Activated T-helper 1 cell treated with Interleukin-2 at 50 U/mL for 16 hours (primary cell): Measurements from ENCODE around the gene RPE.

Source experiments
- DNase-seq: peaks from one replicate; pipeline ENCODE4 v3.0.0-alpha.2; 2020; ENCODE audit warnings: low read depth

The RPE gene

DNA sequence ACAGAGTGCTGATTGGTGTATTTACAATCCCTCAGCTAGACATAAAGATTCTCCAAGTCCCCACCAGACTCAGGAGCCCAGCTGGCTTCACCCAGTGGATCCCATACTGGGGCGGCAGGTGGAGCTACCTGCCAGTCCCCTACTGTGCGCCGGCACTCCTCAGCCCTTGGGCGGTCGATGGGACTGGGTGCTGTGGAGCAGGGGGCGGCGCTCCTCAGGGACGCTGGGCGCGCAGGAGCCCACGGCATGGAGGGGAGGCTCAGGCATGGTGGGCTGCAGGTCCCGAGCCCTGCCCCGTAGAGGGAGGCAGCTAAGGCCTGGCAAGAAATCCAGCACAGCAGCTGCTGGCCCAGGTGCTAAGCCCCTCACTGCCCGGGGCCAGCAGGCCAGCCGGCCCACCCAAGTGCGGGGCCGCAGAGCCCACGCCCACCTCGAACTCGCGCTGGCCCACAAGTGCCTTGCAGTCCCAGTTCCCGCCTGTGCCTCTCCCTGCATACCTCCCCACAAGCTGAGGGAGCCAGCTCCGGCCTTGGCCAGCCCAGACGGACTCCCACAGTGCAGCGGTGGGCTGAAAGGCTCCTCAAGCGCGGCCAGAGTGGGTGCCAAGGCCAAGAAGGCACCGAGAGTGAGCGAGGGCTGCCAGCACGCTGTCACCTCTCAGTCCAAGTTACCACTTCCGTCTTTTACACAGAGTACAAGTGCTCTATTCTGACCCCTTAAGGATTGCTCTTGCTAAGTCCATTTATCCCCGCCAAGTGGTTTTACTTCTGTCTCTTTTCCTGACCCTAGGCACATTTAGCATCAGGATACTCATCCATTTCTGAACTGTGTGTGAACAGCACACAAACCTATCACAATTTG is 1.7 kb upstream of the RPE start:
- DNase-seq = no peak

DNA sequence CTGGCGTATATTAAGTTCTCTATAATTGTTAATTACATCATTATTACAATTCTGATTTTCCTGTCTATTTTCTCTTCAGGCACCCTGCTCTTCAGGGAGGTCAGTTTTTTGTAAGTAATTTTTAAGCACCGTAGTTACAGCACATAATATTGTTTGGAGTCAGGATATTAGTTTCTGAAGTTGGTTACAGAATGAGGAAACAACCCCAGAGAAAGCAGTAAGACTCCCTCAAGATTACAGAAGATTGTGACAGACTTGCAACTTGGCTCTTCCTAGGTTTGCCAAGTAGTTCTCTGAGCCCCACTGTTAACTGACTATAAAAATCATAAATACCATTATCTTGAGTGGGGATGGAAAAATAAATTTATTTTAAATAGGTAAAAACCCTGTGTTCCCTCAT is 921 bp downstream of the RPE start:
- DNase-seq = no peak

- no peak for DNase-seq
Observed at GRCh38 chr2:210004881-210005280, 2.4 kb downstream of the RPE start.

- DNase-seq = no peak
Observed at GRCh38 chr2:210007895-210008294, 5.5 kb downstream of the RPE start.

DNA sequence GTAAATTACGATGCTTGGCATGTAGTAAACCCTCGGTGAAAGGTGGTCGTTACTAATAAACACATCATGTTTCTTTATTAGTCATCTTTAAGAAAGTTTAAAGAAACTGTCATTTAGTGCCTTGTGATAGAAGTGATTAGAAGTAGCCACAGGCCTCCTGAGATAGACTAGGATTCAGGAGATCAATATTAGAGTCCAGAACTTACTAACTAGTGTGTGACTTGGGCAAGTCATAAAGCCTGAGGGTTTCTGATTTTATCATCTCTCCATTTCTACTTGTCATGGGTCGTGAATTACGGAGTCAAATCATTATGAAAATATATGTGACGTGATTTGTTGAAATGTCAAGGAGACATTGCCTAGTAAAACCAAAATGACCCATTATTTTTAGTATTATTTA is 6.7 kb downstream of the RPE start:
- no peak for DNase-seq

GRCh38 chr2:210009896-210010295 is 7.5 kb downstream of the RPE start:
- DNase-seq = no peak

DNA sequence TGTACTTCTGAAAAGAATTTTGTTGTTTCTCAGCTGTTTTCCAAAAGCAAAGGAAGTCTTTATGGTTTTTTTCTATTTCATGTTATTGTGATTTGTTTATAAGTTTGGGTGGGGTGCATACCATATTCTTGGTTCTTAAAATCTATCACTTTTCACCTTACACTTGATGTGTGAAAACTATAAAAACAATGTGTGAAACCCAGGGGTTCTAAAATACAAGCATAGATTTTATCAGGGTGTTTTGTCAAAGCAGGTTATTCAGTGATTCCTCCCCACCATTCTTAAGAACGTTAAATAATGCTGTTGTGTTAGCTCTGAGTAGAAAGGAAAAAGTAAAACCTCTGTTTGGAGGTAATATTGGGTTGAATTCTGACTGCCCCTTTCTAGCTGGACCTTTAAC is 17.7 kb downstream of the RPE start:
- no peak for DNase-seq

DNA sequence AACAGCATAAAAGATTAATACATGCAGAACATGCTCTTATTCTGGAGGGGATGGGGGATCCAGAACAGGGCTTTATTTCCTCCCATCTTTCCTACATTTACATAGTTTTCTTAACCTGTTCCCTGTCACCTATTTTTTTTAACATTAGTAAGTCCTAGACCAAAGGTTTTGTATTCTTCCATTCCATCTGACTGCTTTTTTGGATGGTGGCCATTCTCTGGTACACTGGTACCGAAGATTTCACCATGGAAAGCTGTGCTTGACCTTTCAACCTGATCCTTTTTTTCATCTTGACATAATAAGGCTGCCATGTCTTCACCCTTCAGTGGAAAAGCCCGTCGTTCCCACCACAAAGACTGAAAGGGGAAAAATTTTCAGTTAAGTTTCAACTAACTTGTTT is 20.4 kb downstream of the RPE start:
- DNase-seq = no peak

GRCh38 chr2:210027608-210028007 is 25.2 kb downstream of the RPE start:
- DNase-seq = no peak

DNA sequence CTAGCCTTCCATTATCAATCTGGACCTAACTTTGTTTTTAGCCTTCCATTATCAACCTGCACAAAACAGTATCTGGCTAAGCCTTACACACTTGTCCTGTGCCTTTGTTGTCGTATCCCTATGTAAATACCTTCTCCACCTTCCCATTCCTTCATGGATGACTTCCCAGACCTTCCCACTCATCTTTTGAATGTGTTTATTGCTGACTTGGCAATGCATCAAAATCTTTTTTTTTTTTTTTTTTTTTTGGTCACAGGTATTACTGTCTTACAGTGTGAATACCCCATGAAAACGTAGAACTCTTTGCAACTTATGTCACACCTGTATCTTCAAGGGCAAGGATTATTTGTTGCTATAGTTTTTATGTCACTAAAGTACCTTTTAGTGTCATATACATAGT is 25.7 kb downstream of the RPE start:
- DNase-seq = no peak

- DNase-seq = no peak
Observed at GRCh38 chr2:210034087-210034683, 31.7 kb downstream of the RPE start.

DNA sequence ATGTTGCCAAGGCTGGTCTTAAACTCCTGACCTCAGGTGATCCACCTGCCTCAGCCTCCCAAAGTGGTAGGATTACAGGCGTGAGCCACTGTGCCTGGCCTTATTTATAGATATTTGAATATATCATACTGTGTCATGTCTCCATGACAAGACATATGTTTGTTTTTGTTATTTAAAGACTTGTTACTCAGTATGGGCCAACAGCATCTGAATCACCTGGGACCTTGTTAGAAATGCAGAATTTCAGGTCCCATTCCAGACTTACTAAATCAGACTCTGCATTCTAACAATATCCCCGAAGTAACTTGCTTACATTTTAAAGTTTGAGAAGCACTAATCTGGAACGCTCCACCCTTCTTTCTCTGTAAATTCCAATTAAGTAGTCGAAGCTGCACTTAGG is 33.2 kb downstream of the RPE start:
- DNase-seq = no peak

GRCh38 chr2:210038078-210038477 is 35.6 kb downstream of the RPE start:
- DNase-seq = no peak

DNA sequence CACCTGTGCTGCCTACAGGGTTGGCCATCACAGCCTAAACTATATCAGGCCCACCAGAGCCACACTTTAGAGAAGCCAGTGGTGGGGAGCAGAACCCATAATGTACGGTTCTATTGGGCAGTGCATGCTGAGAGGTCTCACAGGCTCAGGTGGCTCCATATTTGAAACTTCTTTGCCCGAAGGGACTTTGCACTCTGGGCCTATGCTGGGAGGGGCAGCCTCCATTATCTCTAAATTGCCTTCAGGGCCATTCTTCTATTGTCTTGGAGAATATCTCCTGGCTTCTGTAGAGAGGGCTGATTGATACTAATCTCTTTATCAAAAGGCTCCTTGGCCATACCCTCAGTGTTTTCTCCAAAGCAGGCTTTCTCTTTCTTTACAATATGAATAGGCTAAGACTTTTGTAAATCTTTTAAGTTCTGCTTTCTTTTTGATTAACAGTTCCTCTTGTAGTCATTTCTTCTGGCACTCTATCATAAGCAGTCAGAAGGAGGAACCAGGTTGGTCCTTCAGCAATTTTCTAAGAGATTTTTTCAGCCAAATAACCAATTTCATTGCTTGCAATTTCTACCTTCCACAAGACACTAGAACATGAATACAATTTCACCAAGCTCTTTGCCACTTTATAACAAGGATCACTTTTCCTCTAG is 44.5 kb downstream of the RPE start:
- DNase-seq = no peak

DNA sequence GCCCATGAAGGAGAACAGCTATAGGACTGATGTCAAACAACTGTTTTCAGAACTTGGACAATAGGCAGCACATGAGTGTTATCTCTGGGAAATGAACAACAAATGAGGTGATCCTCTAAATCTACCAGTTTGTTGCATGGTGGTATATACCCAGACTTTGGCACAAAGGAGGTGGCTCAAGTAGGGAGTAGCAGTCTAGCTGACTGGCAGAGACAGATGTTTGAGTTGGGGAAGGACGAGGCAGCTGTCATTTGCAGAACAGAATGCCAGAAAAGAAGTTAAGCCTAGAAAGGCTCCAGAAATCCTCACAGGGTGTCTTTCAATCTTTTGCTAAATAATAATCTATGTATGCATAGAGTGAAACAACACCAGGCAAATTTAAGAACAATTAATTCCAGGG is 47.4 kb downstream of the RPE start:
- DNase-seq = no peak

DNA sequence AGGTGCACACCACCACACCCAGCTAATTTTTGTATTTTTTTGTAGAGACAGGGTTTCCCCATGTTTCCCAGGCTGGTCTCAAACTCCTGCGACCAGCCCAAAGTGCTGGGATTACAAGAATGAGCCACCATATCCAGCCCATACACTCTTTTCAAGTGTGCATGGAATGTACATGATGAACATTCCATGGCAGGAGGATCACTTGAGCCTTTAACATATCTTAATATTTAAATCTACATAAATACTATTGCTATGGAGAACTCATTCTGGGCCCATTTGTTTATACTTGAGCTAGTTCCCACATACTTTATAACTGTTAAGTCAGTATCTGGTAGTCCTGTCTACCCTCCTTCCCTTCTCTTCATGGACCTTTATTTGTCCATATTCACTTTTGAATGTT is 48.4 kb downstream of the RPE start:
- DNase-seq = no peak

DNA sequence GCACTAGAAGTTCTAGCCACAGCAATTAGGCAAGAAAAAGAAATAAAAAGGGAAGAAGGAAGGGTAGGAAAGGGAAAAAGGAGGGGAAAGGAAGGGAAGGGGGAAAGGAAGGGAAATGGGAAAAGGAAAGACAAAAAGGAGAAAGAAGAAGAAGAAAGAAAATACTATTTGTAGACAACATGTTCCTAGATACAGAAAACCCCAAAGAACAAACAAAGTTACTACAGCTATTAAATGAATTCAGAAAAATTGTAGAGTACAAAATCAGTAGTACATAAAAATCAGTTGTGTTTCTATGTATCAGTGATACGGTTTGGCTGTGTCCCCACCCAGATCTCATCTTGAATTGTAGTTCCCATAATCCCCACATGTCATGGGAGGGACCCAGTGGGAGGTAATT is 52.3 kb downstream of the RPE start:
- no peak for DNase-seq

GRCh38 chr2:210055825-210056224 is 53.4 kb downstream of the RPE start:
- no peak for DNase-seq

DNA sequence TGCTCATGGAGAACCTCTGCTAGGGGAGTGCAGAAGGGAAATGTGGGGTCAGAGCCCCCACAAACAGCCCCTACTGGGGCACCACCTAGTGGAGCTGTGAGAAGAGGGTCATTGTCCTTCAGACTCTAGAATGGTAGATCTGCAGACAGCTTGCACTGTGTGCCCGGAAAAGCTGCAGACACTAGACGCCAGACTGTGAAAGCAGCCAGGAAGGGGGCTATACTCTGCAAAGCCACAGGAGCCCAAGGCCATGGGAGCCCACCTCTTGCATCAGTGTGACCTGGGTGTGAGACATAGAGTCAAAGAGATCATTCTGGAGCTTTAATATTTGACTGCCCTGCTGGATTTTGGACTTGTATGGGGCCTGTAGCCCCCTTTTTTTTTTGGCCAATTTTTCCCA is 60.9 kb downstream of the RPE start:
- DNase-seq = no peak
